ENCODE data around the gene TMEM243.

DNA sequence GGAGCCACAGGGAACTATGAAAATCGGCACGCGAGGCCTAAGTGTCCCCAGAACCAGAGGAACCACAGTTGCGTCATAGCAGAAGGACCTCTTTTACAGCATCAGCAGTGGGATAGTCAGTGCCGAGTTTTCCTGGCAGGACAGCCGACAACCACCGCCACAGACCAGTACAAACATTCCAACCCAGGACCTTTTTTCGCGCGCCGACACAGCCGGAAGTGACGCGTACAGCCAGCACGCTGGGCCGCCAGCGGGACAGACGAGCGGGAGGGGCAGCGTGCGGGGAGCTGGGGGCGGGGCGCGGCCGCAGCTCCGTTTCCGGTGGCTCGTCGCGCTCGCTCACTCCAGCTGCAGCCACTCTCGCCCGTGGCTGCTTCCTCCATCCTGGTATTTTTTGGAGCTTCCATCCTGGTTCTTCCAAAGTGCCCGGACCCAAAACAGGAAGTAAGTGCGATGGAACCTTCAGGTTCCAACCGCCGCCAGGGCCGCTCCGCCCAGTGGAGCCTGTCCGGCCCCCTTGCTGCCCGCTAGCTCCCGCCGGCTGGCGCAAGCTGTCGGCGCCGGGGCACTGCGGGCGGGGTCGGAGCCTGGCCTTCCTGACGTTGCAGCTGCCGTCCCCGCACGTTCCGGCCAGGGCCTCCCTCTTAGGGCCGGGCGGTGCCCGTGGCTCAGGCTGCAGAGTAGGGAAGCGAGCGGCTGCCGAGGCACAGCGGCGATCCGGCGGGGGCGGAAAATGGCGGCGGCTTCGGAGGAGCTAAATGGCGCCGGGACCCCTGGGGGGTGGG, 67.2 kb downstream of the TMEM243 start, which contains the start of gene DMTF1:
- TF ChIP-seq, protein P1, sequence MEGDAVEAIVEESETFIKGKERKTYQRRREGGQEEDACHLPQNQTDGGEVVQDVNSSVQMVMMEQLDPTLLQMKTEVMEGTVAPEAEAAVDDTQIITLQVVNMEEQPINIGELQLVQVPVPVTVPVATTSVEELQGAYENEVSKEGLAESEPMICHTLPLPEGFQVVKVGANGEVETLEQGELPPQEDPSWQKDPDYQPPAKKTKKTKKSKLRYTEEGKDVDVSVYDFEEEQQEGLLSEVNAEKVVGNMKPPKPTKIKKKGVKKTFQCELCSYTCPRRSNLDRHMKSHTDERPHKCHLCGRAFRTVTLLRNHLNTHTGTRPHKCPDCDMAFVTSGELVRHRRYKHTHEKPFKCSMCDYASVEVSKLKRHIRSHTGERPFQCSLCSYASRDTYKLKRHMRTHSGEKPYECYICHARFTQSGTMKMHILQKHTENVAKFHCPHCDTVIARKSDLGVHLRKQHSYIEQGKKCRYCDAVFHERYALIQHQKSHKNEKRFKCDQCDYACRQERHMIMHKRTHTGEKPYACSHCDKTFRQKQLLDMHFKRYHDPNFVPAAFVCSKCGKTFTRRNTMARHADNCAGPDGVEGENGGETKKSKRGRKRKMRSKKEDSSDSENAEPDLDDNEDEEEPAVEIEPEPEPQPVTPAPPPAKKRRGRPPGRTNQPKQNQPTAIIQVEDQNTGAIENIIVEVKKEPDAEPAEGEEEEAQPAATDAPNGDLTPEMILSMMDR (IDR thresholded peaks at IDR 0.05; ENCODE audit: insufficient read depth, low read length, poor library complexity, severe bottlenecking): no peak
- no peak for TF ChIP-seq EZH2phosphoT487 (conservative IDR thresholded peaks at IDR 0.05; ENCODE audit: low read length)

All from SU-DHL-6 (cell line).